ENCODE results near the gene SLC44A3. TPM values are rescaled to one million over a fixed set of nuclear protein-coding genes. Genes with fewer than 3 reads are reported as not detected.

SLC44A3 gene
- total and polyA plus RNA-seq, 2 of the 8 experiments (the other 6 are each of a cell fraction or from before 2014, with no cell fraction given): 4.2 to 5.0 TPM

DNA sequence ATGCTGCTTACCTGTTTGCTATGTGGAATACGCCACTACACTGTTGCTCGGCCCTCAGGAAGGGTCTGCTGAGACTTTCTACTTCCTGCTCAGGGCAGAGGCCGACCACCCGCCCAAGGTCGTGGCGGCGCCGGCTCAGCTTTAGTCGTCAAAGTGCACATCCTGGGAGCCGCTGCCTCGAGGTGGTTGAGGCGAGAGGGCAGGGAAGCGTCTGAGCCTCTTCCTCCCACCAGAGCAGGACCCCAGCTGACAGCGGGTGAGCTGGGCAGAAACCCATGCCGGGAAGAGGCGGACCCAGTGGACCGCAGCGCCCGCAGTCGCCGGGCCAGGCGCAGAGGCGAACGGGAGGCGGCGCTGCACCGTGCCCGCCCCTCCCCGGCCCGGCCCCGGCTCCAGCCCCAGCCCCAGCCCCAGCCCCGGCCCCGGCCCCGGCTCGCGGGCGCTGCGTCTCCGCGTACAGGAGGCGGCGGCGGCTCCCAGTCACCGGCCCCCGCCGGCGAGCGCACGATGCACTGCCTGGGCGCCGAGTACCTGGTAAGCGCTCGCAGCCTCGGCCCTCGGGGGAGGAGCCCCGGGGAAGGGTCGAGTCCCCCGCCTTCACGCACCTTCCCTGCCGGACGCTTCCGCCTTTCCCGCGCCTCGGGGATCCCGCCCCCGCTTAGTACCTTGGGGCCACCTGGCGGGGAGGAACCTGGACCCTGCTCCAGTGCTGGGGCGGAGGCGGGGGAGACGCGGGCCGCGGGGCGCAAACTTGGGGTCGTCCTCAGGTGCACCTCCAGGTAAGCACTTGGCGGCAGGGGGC lies at the start of gene SLC44A3 (continued):
- TF ChIP-seq PHF8 (conservative IDR thresholded peaks at IDR 0.05; ENCODE audit: low read depth, low read length): peak; percentile 57; the same call in 1 of the 2 replicates
- TF ChIP-seq ZNF274 (IDR thresholded peaks at IDR 0.05; ENCODE audit: borderline replicate concordance, extremely low read depth, low read length): no peak
- TF ChIP-seq RAD21 (IDR thresholded peaks at IDR 0.05 in 1 of 2, conservative IDR thresholded peaks at IDR 0.05 in 1 of 2; ENCODE audit: low read depth in 2 of 2, low read length in 2 of 2): peak in 1 of 2 experiments; percentile 20; a peak in 2 of 4 replicates
- peak; percentile 72; the same call in 1 of the 2 replicates for TF ChIP-seq TAF1 (IDR thresholded peaks at IDR 0.05; ENCODE audit: low read depth, low read length)
- TF ChIP-seq CHD2 (IDR thresholded peaks at IDR 0.05; ENCODE audit: low read length): no peak
- TF ChIP-seq RNF2 (IDR thresholded peaks at IDR 0.05; ENCODE audit: borderline replicate concordance, low read depth, low read length, missing control alignments, poor library complexity, severe bottlenecking): no peak
- TF ChIP-seq POLR2AphosphoS5 (IDR thresholded peaks at IDR 0.05; ENCODE audit: low read depth, low read length): 0 out of 2 replicates have a peak, but pooled peaks have one; percentile 29
- no peak for TF ChIP-seq YY1 (IDR thresholded peaks at IDR 0.05; ENCODE audit: low read depth, low read length)
- TF ChIP-seq RXRA (IDR thresholded peaks at IDR 0.05; ENCODE audit: insufficient read depth, low read depth, low read length): no peak

All from H1 (cell line).